Measurements from ENCODE around the gene PLA2G6. TPM values are rescaled to one million over a fixed set of nuclear protein-coding genes. Genes with fewer than 3 reads are reported as not detected.
A peak's percentile ranks its signal among the peaks of the same experiment; 100 is the strongest.

The PLA2G6 gene
- total RNA-seq, 1 donor from 2014 or later: 53.7 TPM

- ATAC-seq: no peak
- intact Hi-C loops (cut with DNase I): no loop called here
- DNase-seq (ENCODE audit: low spot score): no peak
These were observed 110.0 kb downstream of the PLA2G6 start for GRCh38 chr22:38071421-38072321.

GRCh38 chr22:38070250-38070921 lies 111.2 kb downstream of the PLA2G6 start:
- DNase-seq (ENCODE audit: low spot score): no peak
- intact Hi-C loops (cut with DNase I): no loop called here

GRCh38 chr22:38069372-38070249 lies 112.0 kb downstream of the PLA2G6 start:
- intact Hi-C loops (cut with DNase I): no loop called here
- peak; percentile 70 for ATAC-seq
- no peak for DNase-seq (ENCODE audit: low spot score)

More at GRCh38 chr22:38070250-38070921, 111.2 kb downstream of the PLA2G6 start:
- ATAC-seq: no peak

- DNase-seq (ENCODE audit: low spot score) (no peak), ATAC-seq (no peak)
- intact Hi-C loops (cut with DNase I): no loop called here
These were observed 112.8 kb downstream of the PLA2G6 start for GRCh38 chr22:38068641-38069371.

- ATAC-seq (no peak), DNase-seq (ENCODE audit: low spot score) (no peak)
- intact Hi-C loops (cut with DNase I): no loop called here
These were observed 113.8 kb downstream of the PLA2G6 start for GRCh38 chr22:38067761-38068360.

GRCh38 chr22:38067028-38067415 lies 114.6 kb downstream of the PLA2G6 start:
- ATAC-seq: peak; percentile 44
- intact Hi-C loops (cut with DNase I): no loop called here
- DNase-seq (ENCODE audit: low spot score): no peak

GRCh38 chr22:38066381-38067027 lies 115.1 kb downstream of the PLA2G6 start:
- no peak for ATAC-seq
- intact Hi-C loops (cut with DNase I): no loop called here
- no peak for DNase-seq (ENCODE audit: low spot score)

- DNase-seq (ENCODE audit: low spot score): no peak
- intact Hi-C loops (cut with DNase I): no loop called here
- ATAC-seq: no peak
These were observed 116.1 kb downstream of the PLA2G6 start for GRCh38 chr22:38065539-38065938.

GRCh38 chr22:38062791-38063190 lies 118.8 kb downstream of the PLA2G6 start:
- no peak for DNase-seq (ENCODE audit: low spot score)
- intact Hi-C loops (cut with DNase I): no loop called here
- ATAC-seq: peak; percentile 83

Other genes starting within 250 kb of the PLA2G6 start
- 0.45 TPM for gene C22orf23, start 228.2 kb downstream of the PLA2G6 start, total RNA-seq
- gene POLR2F, start 228.1 kb downstream of the PLA2G6 start, total RNA-seq: 94.8 TPM
- 179 TPM for gene SOX10, start 197.3 kb downstream of the PLA2G6 start, total RNA-seq
- 28.7 TPM for gene PICK1, start 124.4 kb downstream of the PLA2G6 start, total RNA-seq
- gene SLC16A8, start 97.6 kb downstream of the PLA2G6 start, total RNA-seq: 1.7 TPM
- 1.6 TPM for gene BAIAP2L2, start 71.1 kb downstream of the PLA2G6 start, total RNA-seq
- 67.6 TPM for gene MAFF, start 20.2 kb upstream of the PLA2G6 start, total RNA-seq
- gene TMEM184B, start 91.2 kb upstream of the PLA2G6 start, total RNA-seq: 72.7 TPM
- gene CSNK1E, start 135.6 kb upstream of the PLA2G6 start, total RNA-seq: 184 TPM

Data from sciatic nerve (tissue), 2 donors.